HG03280 (cell line): Measurements from ENCODE around the gene ATP8B4.
"Not testable (repeated sequence)": the region's sequence is repeated elsewhere in the genome, so short reads cannot be mapped to it uniquely, and the experiment has no call there.

Experiments
- ATAC-seq: cut with Tn5 transposase; IDR thresholded peaks from one replicate; pipeline ENCODE4 v1.9.1; 2021; ENCODE audit warnings: mild to moderate bottlenecking, moderate library complexity; ENCODE audit not compliant: unreplicated experiment

Gene ATP8B4

GRCh38 chr15:50138391-50138790, 19.4 kb upstream of the ATP8B4 start:
- ATAC-seq: no peak

- no peak for ATAC-seq
Observed at GRCh38 chr15:50137893-50138292, 18.9 kb upstream of the ATP8B4 start.

GRCh38 chr15:50137330-50137761, 18.3 kb upstream of the ATP8B4 start:
- ATAC-seq: no peak

GRCh38 chr15:50135031-50135551, 16.1 kb upstream of the ATP8B4 start:
- ATAC-seq: no peak

GRCh38 chr15:50134524-50135024, 15.5 kb upstream of the ATP8B4 start:
- no peak for ATAC-seq

- not testable (repeated sequence) for ATAC-seq
Observed at GRCh38 chr15:50132251-50132984, 13.4 kb upstream of the ATP8B4 start.

- ATAC-seq: no peak
Observed at GRCh38 chr15:50131617-50132016, 12.6 kb upstream of the ATP8B4 start.

- ATAC-seq: no peak
Observed at GRCh38 chr15:50128266-50128665, 9.2 kb upstream of the ATP8B4 start.

GRCh38 chr15:50127255-50127777, 8.3 kb upstream of the ATP8B4 start:
- ATAC-seq: no peak

GRCh38 chr15:50126072-50126471, 7.0 kb upstream of the ATP8B4 start:
- no peak for ATAC-seq

- no peak for ATAC-seq
Observed at GRCh38 chr15:50124631-50125030, 5.6 kb upstream of the ATP8B4 start.

GRCh38 chr15:50123861-50124557, 5.0 kb upstream of the ATP8B4 start:
- ATAC-seq: no peak

- no peak for ATAC-seq
Observed at GRCh38 chr15:50120729-50121128, 1.7 kb upstream of the ATP8B4 start.

- ATAC-seq: no peak
Observed at GRCh38 chr15:50117431-50118027, 1.5 kb downstream of the ATP8B4 start.

GRCh38 chr15:50116477-50116876, 2.6 kb downstream of the ATP8B4 start:
- no peak for ATAC-seq

- ATAC-seq: no peak
Observed at GRCh38 chr15:50113992-50114780, 4.8 kb downstream of the ATP8B4 start.

GRCh38 chr15:50113187-50113505, 5.9 kb downstream of the ATP8B4 start:
- no peak for ATAC-seq

GRCh38 chr15:50112488-50113186, 6.4 kb downstream of the ATP8B4 start:
- no peak for ATAC-seq

GRCh38 chr15:50110285-50110684, 8.7 kb downstream of the ATP8B4 start:
- no peak for ATAC-seq
